Body of pancreas (tissue), 4 donors: Measurements from ENCODE around the gene PGD.

Experiments
- POLR2A ChIP-seq, 3 donors: fragments of 450-650 bp; IDR thresholded peaks; one replicate each; pipeline ENCODE4 v1.6.1; 2016; ENCODE audit warnings: antibody characterized with exemption in 3 of 3, mild to moderate bottlenecking in 2 of 3
- TF ChIP-seq, protein P1 (sequence below), 7 experiments: fragments of 450-650 bp in 4 of 7; fragments of 200-600 bp in 3 of 7; sonication (generic) in 3 of 7; IDR thresholded peaks; one replicate each; pipeline ENCODE4 v1.5.1; 2016 to 2019; ENCODE audit warnings: antibody characterized with exemption in 7 of 7

DNA sequence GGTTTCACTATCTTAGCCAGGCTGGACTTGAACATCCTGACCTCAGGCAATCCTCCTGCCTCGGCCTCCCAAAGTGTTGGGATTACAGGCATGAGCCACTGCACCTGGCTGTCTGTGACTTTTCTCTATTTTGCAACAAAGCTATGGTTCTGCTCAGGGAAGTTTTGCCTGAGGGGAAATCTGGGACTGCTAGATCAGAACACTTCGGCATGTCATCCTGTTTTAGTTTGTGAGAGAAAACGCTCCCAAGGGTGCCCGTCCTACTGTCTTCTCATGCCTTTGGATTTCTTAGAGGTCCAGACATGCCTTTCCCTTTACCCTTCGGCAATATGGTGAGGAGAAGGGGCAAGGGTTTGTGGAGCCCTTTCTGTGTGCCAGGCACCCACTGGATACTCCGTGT, 45.4 kb downstream of the PGD start:
- TF ChIP-seq, protein P1, sequence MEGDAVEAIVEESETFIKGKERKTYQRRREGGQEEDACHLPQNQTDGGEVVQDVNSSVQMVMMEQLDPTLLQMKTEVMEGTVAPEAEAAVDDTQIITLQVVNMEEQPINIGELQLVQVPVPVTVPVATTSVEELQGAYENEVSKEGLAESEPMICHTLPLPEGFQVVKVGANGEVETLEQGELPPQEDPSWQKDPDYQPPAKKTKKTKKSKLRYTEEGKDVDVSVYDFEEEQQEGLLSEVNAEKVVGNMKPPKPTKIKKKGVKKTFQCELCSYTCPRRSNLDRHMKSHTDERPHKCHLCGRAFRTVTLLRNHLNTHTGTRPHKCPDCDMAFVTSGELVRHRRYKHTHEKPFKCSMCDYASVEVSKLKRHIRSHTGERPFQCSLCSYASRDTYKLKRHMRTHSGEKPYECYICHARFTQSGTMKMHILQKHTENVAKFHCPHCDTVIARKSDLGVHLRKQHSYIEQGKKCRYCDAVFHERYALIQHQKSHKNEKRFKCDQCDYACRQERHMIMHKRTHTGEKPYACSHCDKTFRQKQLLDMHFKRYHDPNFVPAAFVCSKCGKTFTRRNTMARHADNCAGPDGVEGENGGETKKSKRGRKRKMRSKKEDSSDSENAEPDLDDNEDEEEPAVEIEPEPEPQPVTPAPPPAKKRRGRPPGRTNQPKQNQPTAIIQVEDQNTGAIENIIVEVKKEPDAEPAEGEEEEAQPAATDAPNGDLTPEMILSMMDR (IDR thresholded peaks at IDR 0.05) = no peak
- TF ChIP-seq POLR2A (IDR thresholded peaks at IDR 0.05) = no peak
